NT2/D1 (cell line): ENCODE measurements around the gene ZSWIM9.

ENCODE experiments used
- YY1 ChIP-seq: IDR thresholded peaks from 2 replicates; pipeline ENCODE4 v1.6.1; 2011; ENCODE audit not compliant: insufficient read length, insufficient read depth
- ZNF274 ChIP-seq: IDR thresholded peaks from 2 replicates; pipeline ENCODE4 v1.6.1; 2011; ENCODE audit warnings: mild to moderate bottlenecking, low read depth, low read length

- no peak for TF ChIP-seq ZNF274
- no peak for TF ChIP-seq YY1
Observed at GRCh38 chr19:48174445-48175030, 4.1 kb downstream of the ZSWIM9 start.
